ENCODE measurements around the gene MBTPS1.

- TF ChIP-seq POLR2A (IDR thresholded peaks at IDR 0.05): no peak
- TF ChIP-seq CTCF (IDR thresholded peaks at IDR 0.05): no peak
Measured at GRCh38 chr16:84005391-84005790, 111.4 kb downstream of the MBTPS1 start.

All from adrenal gland (tissue), 5 donors.